ENCODE data around the gene NXN. TPM values are rescaled to one million over a fixed set of nuclear protein-coding genes. Genes with fewer than 3 reads are reported as not detected.
"Not testable (repeated sequence)": the region's sequence is repeated elsewhere in the genome, so short reads cannot be mapped to it uniquely, and the experiment has no call there.

NXN gene
- total RNA-seq, 4 donors from 2014 or later = 6.6 to 28.4 (median 14.7) TPM

DNA sequence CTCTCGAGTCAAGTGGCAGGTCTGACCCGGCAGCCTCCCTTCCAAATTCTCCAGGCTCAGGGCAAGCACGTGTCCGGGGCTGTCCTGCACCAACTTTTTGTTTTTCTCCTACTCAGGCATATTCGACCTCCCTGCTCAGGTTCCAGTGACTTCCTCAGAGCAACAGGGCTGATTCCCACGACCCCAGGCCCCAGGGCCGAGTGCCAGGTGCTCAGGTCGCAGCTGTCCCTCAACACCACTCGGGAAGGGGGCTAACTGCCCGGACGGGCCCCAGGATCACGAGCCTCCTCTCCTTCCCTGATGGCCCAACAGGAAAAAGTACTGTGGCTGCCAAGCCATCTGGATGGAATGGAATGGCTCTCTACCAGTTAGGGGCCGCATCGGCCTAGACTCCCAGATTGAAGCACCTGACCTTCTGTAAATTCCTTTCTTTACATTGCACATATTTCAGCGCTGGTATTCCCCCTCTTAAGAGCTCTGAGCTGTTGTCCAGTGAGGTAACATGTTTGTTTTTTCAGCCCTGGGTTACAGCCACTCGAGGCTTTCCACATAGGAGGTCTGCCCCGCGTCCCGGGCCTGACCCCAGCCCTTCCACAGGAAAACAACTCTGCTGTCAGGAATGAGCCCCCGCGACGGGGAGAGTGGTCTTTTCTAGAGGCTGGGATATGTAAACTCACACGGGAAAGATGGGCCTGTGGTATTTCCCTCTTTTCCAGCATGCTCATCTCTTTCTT lies 25.0 kb downstream of the NXN start:
- Histone ChIP-seq H3K27me3 (peaks cover 0 to 17% of the 10 kb centered on the region in 2 donors), H3K27ac (peak overlapping the region in 1 of 4 donors; percentile 12), H3K4me3 (no peak overlapping the region), H3K36me3 (no peaks in the 10 kb centered on the region), H3K4me1 (peaks cover 0 to 23% (median 5%) of the 10 kb centered on the region in 4 donors), H3K9me3 (no peaks in the 10 kb centered on the region)
- TF ChIP-seq EP300 (IDR thresholded peaks at IDR 0.05) = no peak
- no peak for TF ChIP-seq POLR2A (IDR thresholded peaks at IDR 0.05)
- TF ChIP-seq, protein P1, sequence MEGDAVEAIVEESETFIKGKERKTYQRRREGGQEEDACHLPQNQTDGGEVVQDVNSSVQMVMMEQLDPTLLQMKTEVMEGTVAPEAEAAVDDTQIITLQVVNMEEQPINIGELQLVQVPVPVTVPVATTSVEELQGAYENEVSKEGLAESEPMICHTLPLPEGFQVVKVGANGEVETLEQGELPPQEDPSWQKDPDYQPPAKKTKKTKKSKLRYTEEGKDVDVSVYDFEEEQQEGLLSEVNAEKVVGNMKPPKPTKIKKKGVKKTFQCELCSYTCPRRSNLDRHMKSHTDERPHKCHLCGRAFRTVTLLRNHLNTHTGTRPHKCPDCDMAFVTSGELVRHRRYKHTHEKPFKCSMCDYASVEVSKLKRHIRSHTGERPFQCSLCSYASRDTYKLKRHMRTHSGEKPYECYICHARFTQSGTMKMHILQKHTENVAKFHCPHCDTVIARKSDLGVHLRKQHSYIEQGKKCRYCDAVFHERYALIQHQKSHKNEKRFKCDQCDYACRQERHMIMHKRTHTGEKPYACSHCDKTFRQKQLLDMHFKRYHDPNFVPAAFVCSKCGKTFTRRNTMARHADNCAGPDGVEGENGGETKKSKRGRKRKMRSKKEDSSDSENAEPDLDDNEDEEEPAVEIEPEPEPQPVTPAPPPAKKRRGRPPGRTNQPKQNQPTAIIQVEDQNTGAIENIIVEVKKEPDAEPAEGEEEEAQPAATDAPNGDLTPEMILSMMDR (IDR thresholded peaks at IDR 0.05) = no peak
- no peak for DNase-seq (ENCODE audit: low spot score in 2 of 2)
- WGBS, 2 donors = 42 to 55% methylated on average over 23 of the region's 23 CpGs

DNA sequence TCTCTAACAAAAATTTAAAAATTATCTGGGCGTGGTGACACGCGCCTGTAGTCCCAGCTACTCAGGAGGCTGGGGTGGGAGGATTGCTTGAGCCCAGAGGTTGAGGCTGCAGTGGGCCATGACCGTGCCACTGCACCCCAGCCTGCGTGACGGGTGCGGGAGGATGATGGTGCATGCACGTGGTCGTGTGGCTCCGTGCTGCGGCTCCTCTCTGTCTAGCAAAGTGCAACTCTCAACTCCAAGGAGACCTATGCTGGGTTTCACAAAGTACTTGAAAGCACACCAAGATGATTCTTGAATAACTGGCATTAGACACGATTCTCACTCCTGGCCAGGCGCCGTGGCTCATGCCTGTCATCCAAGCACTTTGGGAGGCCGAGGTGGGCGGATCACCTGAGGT lies 25.8 kb downstream of the NXN start:
- no peak overlapping the region for H3K4me3 ChIP-seq
- no peak overlapping the region for H3K27ac ChIP-seq
- no peak for DNase-seq (ENCODE audit: low spot score in 2 of 2)
- H3K36me3 ChIP-seq = no peaks in the 10 kb centered on the region
- peaks cover 0 to 17% of the 10 kb centered on the region in 2 donors for H3K27me3 ChIP-seq
- no peak for TF ChIP-seq POLR2A (IDR thresholded peaks at IDR 0.05)
- peaks cover 0 to 23% (median 5%) of the 10 kb centered on the region in 4 donors for H3K4me1 ChIP-seq
- no peaks in the 10 kb centered on the region for H3K9me3 ChIP-seq
- WGBS, 2 donors = 90 to 91% methylated on average over 16 of the region's 16 CpGs

DNA sequence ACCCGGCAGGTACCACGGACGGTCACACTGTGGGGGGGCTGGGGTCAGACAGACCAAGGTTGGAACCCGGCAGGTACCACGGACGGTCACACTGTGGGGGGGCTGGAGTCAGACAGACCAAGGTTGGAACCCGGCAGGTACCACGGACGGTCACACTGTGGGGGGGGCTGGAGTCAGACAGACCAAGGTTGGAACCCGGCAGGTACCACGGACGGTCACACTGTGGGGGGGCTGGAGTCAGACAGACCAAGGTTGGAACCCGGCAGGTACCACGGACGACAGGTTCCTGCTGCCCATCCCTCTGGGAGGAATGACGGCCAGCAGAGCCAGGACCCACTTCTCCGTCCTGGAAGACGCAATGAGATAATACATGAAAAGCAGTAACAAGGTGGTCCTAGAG lies 27.0 kb downstream of the NXN start:
- not testable (repeated sequence) for H3K27ac ChIP-seq

DNA sequence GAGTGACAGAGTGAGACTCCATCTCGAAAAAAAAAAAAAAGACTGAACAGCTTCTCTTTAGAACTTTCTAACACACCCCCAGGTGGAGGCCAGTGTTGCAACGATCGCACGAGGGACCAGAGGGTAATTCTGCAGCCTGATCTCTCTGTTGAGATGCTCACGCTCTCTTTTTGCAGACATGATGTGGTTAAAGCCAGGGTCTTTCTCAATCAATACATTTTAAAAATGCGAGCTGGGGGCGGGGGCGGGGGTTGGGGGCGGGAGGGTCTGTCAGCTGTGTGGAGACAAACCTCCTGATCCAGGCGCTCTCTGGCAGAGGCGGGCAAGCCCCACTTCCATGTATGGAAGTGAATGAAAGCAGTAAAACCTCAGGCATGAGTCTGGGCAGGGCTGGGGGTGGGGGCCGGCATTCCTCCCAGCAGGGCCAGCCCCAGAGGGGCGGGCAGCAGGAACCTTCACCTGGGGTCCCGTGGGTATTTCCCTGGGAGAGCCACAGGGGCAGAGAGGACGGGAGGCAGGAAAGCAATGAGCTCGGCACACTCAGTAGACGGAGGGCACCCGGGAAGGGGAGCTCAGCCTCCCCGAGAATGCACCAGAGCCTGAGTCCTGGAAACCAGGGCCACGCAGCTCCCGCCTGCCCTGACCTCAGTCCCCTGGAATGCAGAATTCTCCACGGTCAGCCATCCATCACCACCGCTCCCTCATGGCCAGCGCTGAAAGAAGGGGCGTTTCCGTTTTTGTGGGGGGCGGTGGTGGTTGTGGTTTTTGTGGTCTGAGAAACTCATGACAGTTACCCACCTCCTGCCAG lies 28.0 kb downstream of the NXN start:
- Histone ChIP-seq H3K9me3 (no peaks in the 10 kb centered on the region), H3K4me1 (peaks cover 0 to 23% (median 5%) of the 10 kb centered on the region in 4 donors), H3K36me3 (peaks cover 0 to 2% (median 0%) of the 10 kb centered on the region in 3 donors), H3K27me3 (peaks cover 0 to 17% of the 10 kb centered on the region in 2 donors), H3K27ac (peak overlapping the region in 1 of 4 donors; percentile 36), H3K4me3 (no peak overlapping the region)
- no peak for DNase-seq (ENCODE audit: low spot score in 2 of 2)
- WGBS, 2 donors = 21 to 31% methylated on average over 24 of the region's 27 CpGs
- TF ChIP-seq, protein P1 (IDR thresholded peaks at IDR 0.05) = no peak
- no peak for TF ChIP-seq POLR2A (IDR thresholded peaks at IDR 0.05)

More for the DNA sequence above, 27.0 kb downstream of the NXN start:
- 94 to 97% methylated on average over 14 to 17 of the region's 18 CpGs for WGBS, 2 donors
- H3K9me3 ChIP-seq; H3K4me3 ChIP-seq; DNase-seq (ENCODE audit: low spot score in 2 of 2); H3K36me3 ChIP-seq: not testable (repeated sequence)
- Histone ChIP-seq H3K27me3 (peaks cover 0 to 17% of the 10 kb centered on the region in 2 donors), H3K4me1 (peaks cover 0 to 23% (median 5%) of the 10 kb centered on the region in 4 donors)

DNA sequence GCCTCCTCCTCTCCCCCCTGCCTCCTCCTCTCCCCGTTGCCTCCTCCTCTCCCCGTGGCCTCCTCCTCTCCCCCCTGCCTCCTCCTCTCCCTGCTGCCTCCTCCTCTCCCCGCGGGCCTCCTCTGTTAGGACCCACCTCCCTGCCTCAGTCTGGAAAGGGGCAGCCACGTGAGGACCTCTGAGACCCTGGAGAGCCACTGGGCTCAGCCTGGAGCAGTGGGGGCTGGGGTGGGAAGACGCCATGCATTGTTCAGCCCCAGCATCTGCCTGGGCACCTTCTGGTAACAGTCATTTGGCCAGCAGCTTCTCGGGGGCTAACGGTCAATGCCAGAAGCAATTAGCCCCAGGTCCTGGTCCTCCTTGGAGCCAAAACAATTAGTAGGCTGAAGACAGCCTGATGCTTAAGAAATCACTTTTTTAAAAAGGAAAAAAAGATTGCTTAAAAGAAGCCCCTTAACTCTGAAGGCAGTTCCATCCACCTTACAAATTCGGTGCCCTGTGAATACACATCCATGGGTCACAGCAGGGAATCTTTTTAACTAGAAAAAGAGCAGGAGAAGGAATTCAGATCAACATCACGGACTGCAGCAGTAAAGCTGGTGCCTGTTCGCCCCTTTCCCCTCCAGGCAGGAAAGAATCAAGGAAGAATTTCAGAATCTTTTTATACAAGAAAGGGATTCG lies 29.8 kb downstream of the NXN start:
- Histone ChIP-seq H3K4me1 (peaks cover 0 to 23% (median 5%) of the 10 kb centered on the region in 4 donors), H3K27ac (no peak overlapping the region)
- WGBS, 2 donors = 46% methylated on average over 10 to 11 of the region's 12 CpGs

DNA sequence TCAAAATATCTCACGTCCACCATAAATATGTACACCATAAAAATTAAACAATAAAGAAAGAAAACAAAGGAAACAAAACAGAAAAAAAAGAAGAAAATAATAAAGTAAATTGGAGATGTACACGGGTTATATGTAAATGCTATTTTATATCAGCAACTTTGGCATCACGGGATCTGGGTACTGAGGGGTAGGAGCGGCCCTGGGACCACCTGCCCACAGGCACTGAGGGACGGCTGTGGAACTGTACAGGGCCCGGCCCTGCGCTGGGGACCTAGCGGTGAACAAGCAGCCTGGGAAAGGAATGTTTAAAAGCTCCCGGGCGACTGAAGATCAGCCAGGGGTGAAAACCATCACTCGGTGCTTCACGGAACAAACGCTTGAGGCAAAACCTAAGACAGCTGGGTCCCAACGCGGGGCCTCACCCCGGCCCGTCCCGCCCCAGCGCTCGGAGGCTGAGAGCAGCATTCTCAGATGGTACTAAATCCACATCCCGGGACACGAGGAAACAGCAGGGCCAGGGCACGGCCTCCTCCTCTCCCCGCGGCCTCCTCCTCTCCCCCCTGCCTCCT lies 31.2 kb downstream of the NXN start:
- Histone ChIP-seq H3K27me3 (peaks cover 0 to 17% of the 10 kb centered on the region in 2 donors), H3K9me3 (no peaks in the 10 kb centered on the region), H3K4me3 (no peak overlapping the region), H3K36me3 (peaks cover 0 to 3% (median 0%) of the 10 kb centered on the region in 3 donors), H3K27ac (no peak overlapping the region), H3K4me1 (peaks cover 0 to 17% (median 5%) of the 10 kb centered on the region in 4 donors)
- TF ChIP-seq EP300 (IDR thresholded peaks at IDR 0.05) (no peak), POLR2A (IDR thresholded peaks at IDR 0.05) (no peak)
- TF ChIP-seq, protein P1 (IDR thresholded peaks at IDR 0.05) = no peak
- DNase-seq (ENCODE audit: low spot score in 2 of 2) = no peak
- WGBS, 2 donors = 60 to 67% methylated on average over 25 of the region's 25 CpGs

More for the DNA sequence above, 29.8 kb downstream of the NXN start:
- H3K36me3 ChIP-seq = peaks cover 0 to 3% (median 0%) of the 10 kb centered on the region in 3 donors
- H3K4me3 ChIP-seq = no peak overlapping the region
- no peak for TF ChIP-seq EP300 (IDR thresholded peaks at IDR 0.05)
- H3K9me3 ChIP-seq = no peaks in the 10 kb centered on the region
- H3K27me3 ChIP-seq = peaks cover 0 to 17% of the 10 kb centered on the region in 2 donors
- no peak for DNase-seq (ENCODE audit: low spot score in 2 of 2)

All from tibial nerve (tissue), 4 donors.